Measurements from ENCODE around the gene GNGT1.

Gene GNGT1

DNA sequence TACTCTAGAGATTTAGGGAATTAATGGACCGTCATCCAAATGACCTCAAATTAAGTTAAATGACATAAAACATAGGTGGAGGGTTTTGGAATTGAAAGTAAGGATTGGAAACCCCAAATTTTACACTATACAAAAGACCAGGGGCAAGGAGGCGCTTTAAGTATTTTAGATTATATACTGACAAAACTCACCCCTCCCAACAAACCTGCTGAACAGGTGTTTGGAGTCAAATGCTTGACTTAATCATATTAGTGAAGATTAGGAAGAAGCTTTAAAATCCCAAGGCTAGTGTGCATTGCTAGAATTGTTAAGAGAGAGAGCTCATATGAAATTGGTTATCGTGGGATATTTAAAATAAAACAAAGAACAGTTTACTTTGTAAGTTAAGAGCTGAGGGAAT lies at the start of gene GNGT1:
TSS of gene GNGT1 (plus strand) at position 301 of the 400 bp plus-strand sequence. CDS start 180 bp downstream, outside the sequence.
- DNase-seq (ENCODE audit: low read depth), result no peak

DNA sequence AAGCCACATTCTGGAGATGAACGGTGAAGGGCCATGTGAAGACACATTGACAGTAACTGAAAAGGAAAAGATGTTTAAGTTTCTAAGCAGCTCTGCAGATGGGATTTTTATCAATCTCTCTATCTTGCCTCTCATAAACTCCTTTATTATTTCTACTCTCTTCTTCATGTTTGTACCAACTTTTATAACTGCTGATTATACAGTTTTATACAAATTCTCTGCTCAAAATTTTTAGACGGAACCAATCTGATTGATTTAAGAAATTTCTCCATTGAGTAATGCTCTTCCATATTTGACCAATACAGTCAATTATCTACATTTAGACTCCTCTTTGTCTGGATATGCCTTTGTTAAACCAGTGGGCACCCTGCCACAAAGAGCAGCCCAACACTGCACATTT lies 47.5 kb upstream of the GNGT1 start:
- no peak for DNase-seq (ENCODE audit: low read depth)

DNA sequence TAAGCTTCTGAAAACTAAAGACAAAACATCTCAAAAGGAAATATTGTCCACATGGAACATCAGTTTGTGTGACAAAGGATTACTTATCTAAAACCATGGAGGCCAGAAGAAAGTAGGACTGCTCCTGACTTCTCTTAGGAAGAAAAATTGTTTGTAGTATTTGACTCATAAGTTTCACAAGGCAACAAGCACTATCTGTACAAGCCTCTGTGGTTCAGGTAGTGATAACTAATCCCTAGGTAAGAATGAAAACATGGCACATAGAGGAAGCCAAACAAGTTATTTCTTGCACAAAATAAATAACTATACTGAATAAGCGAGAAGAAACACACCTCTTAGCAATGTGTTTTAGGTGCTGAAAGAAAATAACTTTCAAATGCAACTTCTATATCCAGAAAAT lies 46.1 kb upstream of the GNGT1 start:
- DNase-seq (ENCODE audit: low read depth), result no peak

DNA sequence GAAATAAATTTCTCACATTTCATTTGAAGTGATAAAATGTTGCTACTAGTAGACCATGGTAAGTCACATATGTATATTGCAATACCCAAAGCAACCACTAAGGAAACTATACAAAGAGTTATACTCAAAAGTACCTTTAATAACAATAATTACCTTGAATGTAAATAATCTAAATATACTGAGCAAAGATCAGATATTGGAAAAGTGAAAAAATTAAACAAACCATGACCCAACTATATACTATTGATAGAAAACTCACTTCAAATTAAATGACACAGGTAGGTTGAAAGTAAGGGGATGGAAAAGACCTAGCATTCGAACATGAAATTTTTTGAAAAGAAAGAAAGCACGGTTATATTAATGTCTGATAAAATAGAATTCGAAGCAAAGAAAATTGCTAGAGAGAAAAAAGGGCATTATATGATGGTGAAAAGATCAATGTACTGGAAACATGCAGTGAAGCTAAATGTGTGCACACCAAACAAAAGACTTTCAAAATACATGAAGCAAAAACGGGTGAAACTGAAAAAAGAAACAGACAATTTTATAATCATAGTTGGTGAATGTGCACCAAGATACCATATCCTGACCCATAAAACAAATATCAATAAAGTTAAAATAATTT lies 44.9 kb upstream of the GNGT1 start:
- no peak for DNase-seq (ENCODE audit: low read depth)

DNA sequence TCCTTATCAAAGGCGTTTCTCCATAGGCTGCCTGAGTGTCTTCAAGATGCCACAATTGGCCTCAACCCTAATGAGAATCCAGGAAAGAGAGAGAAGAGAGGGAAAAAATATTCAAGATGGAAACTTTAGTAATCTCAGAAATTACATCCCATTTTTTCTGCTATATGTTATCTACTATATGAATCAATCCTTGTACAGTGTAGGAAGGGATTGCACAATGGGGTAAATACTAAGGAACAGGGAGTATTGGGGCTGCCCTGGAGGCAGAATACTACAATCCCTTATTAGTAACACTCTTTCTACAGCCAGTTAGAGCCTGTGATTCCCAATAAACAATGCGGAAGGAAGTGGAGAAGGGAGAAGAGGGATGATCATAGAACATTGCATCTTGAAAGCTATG lies 43.7 kb upstream of the GNGT1 start:
- DNase-seq (ENCODE audit: low read depth), result no peak

DNA sequence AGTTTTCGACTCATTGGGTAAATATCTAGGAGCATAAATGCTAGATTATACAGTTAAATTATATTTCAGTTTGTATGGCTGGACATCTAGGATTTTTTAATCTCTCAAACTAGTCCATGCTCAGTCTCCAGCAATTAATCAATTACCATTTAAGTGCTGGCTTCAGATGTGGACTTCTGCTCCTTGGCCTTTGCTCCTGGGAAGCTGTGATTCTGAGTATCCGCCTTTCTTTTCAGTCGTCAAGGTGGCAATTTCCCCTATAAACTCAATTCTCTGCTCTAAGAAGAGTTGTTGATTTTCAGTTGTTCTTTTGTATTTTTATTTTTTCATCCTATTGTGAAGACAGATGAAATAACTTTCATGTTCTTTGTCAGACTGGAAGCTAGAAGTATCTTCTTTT lies 39.5 kb upstream of the GNGT1 start:
- DNase-seq (ENCODE audit: low read depth), result no peak

DNA sequence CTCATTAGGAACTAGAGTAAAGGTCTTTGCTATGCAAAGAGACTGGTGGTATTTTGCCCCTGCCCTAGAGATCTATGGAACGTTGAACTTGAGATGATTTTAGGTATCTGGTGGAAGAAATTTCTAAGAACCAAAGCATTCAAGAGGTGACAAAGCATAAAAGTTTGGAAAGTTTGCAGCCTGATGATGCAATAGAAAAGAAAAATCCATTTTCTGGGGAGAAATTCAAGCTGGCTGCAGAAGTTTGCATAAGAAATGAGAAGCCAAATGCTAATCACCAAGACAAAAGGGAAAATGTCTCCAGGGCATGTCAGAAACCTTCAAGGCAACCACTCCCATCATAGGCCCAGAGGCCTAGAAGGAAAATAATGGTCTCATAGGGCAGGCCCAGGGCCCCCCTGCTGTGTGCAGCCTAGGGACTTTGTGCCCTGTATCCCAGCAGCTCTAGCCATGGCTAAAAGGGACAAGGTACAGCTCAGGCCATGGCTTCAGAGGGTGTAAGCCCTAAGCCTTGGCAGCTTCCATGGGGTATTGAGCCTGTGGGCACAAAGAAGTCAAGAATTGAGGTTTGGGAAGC lies 32.3 kb upstream of the GNGT1 start:
- no peak for DNase-seq (ENCODE audit: low read depth)

DNA sequence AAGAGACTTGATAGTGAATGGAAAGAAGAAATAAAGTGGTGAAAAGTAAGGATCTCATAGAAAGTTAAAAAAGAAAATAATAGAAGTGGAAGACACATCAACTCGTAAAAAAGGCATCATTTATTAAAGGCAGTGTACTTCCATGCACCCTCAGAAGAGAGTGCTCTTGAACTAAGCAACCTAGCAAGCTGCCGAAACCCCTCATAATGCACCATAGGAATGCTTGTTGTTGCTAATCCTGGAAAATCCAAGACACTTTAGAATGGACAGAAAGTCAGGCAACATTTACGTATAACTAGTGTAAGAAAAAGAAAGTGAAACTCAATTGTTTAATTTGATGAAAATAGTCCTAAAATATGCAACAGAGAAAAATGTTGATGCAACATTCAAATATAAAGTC lies 28.6 kb upstream of the GNGT1 start:
- DNase-seq (ENCODE audit: low read depth), result no peak

DNA sequence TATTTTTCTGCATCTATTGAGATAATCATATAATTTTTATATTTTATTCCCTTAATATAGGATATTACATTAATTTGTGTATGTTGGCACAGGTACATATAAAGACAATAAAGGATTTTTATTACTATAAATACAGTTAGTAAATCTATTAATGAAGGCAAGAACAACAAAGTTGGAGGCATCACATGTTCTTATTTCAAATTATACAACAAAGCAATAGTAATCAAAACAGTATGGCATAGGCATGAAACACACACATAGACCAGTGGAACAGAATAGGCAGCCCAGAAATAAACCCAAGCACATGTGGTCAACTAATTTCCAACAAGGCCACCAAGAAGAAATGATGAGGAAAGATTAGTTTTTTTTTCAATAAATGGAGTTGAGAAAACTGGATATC lies 27.0 kb upstream of the GNGT1 start:
- DNase-seq (ENCODE audit: low read depth), result no peak

DNA sequence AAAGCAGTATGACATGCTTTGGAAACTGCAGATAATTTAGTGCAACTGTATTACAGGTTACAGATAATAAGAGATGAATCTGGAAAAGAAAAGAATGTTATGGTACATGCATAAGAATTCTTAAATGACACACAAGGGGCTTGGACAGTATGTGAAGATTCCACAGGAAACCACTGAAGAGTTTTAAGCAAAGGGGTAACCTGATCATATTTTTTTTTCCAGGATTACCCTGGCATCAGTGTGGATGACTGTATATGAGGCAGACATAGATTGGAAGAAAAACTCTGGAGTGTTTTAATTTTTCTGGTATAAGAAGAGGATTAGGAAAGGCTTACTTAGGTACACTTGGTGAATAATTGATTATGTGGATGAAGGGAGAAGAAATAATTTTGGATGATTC lies 23.9 kb upstream of the GNGT1 start:
- DNase-seq (ENCODE audit: low read depth), result no peak

DNA sequence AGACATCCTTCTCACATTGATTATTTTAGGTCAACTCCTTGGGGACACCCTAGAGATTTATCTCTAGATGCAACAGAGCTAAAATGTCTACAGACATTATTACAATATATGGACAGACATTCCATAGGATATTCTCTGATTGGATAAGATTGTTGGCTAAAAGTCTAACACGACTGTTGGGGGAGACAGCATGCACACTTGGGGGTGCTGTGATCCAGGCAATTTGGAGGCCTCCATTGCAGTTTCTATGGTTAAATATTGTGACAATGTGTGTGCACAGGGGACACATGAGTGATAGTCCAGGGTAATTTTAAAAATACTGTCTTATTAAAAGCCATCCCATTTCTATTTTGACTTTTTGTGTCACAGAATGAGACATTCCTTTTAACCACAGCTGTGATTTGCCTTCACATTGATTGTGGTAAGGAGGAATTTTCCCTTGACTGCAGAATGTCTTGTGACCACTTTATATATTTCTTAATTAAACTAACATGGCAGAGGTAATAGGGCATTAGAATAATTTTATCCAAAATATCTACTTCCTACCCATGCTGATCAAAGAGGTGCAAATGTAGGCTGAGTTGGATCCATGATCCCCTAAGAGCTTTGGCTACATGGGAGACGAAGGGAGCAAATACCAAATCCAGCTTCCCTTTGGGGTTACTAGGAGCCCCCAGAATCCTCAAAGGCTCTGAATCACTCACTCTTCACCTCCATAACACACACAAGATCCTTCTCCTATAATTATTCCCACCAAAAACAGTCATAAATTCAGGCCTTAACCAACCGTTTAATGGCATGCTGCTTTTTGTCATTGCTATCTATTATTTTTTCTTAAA lies 23.1 kb upstream of the GNGT1 start:
- no peak for DNase-seq (ENCODE audit: low read depth)

DNA sequence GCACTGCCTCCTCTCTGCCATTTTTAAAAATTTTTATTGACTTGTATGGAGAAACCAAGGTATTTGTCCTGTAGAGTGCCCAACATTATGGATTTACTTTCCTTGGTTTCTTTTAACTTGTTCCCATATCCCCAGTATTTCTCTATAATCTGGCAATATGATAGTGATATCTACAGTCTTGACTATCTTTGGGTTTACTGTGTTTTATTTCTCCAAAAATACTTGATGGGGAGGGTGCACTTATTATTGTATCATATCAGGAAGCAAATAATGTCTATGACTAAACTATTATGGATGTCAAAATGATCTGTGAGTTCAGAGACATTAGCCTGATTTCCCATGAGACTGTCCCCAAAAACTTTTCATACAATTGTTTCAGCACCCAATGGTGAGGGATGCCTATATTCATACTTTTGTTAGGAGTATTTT lies 22.4 kb upstream of the GNGT1 start:
- DNase-seq (ENCODE audit: low read depth), result no peak

DNA sequence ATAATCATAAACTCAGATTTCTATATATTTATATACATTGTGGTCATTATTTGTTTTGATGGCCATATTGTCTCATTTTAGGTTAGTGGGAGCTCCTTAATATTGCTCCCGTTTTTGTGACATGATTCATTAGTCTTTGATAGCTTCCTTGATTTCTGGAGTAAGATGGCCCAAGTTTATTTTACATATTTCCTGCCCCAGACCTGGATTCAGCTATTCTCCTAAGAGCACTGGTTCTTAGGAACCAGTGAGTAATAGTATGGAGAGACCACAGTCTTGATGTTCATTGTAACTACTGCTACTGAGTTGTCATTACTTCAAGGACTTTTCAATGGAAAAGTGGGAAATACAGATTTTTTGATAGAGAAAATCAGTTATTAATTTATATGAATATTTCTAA lies 21.8 kb upstream of the GNGT1 start:
- DNase-seq (ENCODE audit: low read depth), result no peak

DNA sequence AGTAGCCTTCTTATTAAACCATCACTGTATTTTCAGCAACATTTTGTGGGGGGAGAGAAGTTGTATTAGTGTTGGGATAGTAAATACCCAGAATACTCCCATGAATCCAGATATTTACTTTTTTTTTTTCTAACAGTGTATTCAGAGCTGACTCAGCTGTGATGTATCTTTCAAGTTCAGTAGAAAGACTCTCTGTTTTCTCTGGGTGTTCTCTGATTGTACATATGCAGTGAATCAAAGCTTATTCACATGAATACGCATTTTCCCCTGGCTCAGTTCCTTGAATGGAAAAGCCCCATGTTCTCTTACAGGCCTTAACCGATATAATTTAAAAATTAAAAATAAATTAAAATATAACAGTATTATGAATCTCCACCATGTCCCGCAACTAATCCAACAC lies 17.1 kb upstream of the GNGT1 start:
- no peak for DNase-seq (ENCODE audit: low read depth)

DNA sequence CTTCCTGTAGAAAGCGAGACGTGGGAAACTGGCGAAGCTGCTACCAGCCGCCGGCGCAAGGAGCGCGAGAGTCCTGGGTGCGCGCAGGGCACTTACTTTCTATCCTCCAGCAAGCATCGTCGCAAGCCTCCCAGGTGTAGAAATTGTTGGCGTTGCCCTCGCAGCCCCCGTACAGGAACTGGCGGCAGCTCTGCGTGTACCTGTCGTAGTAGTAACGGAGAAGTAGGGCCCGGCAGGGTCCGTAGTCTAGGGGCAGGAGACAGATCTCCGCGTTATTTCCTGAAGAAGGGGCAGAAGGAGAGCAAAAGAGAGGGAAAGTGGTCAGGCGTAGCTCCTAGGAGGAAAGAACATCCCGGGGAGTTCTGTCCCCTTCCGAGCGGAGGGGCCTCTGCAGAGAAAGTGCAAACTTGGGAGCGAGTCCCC lies 16.3 kb upstream of the GNGT1 start:
- DNase-seq (ENCODE audit: low read depth), result no peak

DNA sequence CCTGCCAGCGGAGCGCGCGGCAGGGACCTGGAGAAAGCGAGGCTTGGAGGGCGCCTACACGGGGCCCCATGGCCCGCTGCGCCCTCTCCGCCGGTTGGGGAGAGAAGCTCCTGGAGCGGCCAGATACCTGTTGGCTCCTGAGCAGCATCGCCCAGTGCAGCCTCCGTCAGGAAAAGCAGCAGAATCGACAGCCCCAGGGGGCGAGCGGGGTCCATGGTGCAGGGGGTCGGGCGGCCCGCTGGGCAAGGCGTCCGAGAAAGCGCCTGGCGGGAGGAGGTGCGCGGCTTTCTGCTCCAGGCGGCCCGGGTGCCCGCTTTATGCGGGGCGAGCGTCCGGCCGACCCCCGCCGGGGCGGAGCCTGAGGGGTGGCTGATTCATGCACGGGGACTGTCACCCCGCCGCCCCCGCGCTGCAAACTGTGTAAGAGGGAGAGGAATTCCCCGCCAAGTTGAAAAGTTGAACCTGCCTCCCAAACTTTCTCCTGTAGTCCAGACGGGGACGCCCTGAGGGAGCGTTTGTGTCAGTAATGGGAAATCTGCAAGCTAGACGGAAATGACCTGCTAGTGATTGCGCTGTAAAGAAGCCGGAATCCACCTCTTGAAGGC lies 15.8 kb upstream of the GNGT1 start, which contains the start of gene TFPI2:
TSS of gene TFPI2 (minus strand) at position 290 of the 605 bp plus-strand sequence. CDS start at position 215, 75 bp downstream.
- no peak for DNase-seq (ENCODE audit: low read depth)

DNA sequence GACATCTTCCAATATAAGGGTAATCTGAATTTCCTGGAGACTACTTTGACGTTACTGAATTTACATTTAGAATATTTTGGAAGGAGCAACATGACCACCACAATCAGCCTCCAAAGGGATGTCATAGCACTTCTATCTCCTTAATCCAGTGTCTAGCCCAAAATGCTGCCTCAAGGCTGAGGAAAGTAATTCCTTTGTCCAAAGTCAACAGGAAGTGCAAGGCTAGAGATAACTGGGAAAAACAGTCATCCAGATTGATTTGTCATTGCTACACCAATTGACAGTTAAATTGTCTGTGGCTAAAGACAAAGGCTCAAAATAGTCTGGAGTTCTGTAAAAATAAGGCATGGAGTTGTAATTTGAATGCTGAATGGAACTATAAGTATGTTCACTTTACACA lies 11.9 kb upstream of the GNGT1 start:
- DNase-seq (ENCODE audit: low read depth), result no peak

DNA sequence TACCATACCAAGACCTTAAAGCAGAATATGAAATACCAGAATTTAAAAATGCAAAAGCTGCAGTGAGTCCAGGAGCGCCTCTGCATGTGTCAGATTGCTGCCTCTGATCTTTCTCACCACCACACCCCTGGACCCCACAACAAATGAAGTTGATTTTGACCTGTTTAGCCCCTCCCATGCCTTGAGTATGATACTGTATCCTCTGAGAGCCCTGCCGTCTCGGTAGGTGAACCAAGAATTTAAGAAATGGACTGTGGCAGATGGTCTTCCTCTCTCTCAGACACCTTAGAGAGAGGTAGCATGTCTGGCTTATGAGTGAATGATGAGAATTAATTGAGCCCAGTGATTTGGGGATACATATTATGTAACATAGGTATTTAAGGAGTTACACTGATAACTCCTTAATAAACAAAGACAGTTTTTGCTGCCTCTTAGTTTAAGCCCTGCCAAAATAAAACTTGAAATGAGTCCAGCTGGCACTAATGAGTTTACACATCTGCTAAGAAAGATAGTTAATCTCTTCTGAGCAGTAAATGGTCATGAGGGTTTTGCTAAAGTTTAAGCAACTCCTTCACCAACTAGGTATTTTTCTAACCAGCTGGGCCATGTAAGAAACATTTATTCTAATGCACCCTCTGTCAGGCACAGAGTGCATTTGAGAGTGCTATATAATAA lies 11.3 kb upstream of the GNGT1 start:
- no peak for DNase-seq (ENCODE audit: low read depth)

DNA sequence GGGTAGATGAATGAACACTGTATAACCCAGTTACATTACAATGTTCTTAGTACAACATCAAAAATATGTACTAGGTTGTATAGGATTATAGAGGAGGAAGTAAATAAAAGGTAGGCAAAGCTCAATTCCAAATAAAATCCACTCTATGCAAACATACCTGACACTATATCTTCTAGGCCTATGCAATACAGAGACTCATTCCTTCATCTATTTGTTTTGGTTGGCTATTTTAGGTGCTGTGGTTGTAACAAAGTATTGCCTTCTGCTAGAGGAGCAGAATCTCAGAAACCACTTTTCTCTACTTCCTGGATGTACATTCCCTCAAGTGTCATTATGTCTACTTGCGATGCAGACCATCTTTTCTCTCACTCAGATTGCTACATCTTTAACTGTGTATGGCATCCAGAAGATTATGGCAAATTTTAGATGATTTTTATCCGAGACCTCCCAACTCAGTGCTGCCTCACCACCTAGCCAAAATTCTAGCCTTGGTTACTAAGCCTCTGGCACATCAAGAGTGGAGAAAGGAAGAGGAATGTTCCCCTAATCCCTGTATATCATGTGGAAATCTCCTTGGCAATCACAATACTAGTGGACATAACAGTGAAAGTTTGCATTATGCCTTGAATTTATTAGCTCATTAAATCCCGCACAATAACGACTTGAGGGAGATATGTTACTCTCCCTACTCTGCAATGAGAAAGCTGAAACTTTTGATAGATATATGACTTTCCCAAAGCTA lies 10.3 kb upstream of the GNGT1 start:
- DNase-seq (ENCODE audit: low read depth), result no peak

DNA sequence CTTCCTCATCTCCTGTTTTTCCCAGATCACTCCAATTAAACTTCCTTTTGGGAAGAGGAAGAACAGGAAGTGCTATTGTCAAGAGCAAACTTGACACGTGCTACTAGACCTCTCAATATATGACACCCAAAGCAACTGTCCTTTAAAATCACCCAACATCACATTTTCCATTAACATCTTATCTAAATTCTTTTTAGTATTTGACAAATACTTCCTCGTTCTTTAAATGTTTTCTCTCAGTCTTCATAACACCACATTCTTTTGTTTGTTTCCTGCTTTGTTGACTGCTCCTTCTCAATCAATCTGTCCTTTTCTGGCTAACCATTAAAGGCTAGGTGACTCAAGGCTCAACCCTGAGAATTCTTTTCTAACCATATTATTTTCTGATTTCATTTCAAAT lies 8.7 kb upstream of the GNGT1 start:
- no peak for DNase-seq (ENCODE audit: low read depth)

DNA sequence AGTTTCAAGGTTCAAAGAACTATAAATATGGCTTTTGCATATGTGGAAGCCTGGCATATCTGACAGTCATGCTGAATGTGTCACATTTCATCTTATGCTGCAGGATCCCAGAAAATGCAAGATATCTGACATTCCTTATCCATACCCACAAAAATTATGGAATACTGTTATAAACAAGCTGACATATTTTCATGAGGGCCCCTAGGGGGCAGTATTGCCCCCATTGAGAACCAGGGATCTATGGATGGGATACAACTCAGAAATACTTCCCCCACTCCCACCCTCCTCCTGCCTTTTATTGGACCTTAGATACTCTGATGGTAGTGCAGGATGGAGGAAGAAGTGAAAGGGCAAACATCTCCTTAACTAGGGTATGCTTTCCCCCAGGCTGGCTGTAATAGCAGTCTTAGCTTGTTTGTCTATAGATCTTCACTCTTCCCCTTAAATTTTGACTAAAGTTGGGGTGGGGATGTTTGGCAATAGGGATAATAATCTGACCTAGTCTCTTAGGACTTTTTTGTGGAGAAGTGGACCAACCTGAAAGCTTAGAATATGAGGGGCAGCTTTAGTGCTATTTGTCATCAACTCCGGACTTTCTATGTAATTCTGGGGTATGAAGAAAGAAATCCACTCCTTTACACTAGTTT lies 3.5 kb upstream of the GNGT1 start:
- no peak for DNase-seq (ENCODE audit: low read depth)
